IgD-negative memory B cell (primary cell): Measurements from ENCODE around the gene ARHGEF4. TPM values are rescaled to one million over a fixed set of nuclear protein-coding genes. Genes with fewer than 3 reads are reported as not detected.
A peak's percentile ranks its signal among the peaks of the same experiment; 100 is the strongest.
"Not testable (repeated sequence)": the region's sequence is repeated elsewhere in the genome, so short reads cannot be mapped to it uniquely, and the experiment has no call there.

Experiments used
- H3K27ac Mint-ChIP-seq, 3 donors: one replicate each; pipeline ENCODE4 v1.8.0; 2020 to 2022; ENCODE audit warnings: mild to moderate bottlenecking in 3 of 3, mixed read lengths in 3 of 3, moderate library complexity in 1 of 3
- H3K27me3 Mint-ChIP-seq: one replicate; pipeline ENCODE4 v1.8.0; 2021; ENCODE audit warnings: mixed read lengths
- H3K36me3 Mint-ChIP-seq: one replicate; pipeline ENCODE4 v1.8.0; 2020; ENCODE audit warnings: mild to moderate bottlenecking, mixed read lengths
- H3K4me1 Mint-ChIP-seq, 3 donors: one replicate each; pipeline ENCODE4 v1.8.0; 2020 to 2022; ENCODE audit warnings: mixed read lengths in 3 of 3, mild to moderate bottlenecking in 1 of 3
- H3K4me3 Mint-ChIP-seq, 4 donors: one replicate each; pipeline ENCODE4 v1.8.0; 2020 to 2022; ENCODE audit warnings: mild to moderate bottlenecking in 4 of 4, mixed read lengths in 4 of 4, moderate library complexity in 3 of 4
- H3K9me3 Mint-ChIP-seq, 3 donors: one replicate each; pipeline ENCODE4 v1.8.0; 2020 to 2021; ENCODE audit warnings: mixed read lengths in 3 of 3, mild to moderate bottlenecking in 1 of 3
- polyA plus RNA-seq: library from polyadenylated mRNA; unstranded; fragments of 300-500 nt; fragmentation: Illumina TruSeq; gene quantifications from one replicate; pipeline ENCODE4 v1.2.3, GENCODE V29; 2021

Gene ARHGEF4
- polyA plus RNA-seq, 1 donor from 2014 or later, result 0.24 TPM

GRCh38 chr2:131077182-131077846, 240.6 kb downstream of the ARHGEF4 start:
- no peaks in the 10 kb centered on the region for H3K9me3 Mint-ChIP-seq
- H3K27me3 Mint-ChIP-seq, result no peaks in the 10 kb centered on the region
- H3K4me1 Mint-ChIP-seq, result peaks cover 8 to 12% (median 11%) of the 10 kb centered on the region in 3 donors
- H3K27ac Mint-ChIP-seq, result no peak overlapping the region
- H3K4me3 Mint-ChIP-seq, result no peak overlapping the region
- H3K36me3 Mint-ChIP-seq, result peaks cover 5% of the 10 kb centered on the region

GRCh38 chr2:131077966-131078365, 241.3 kb downstream of the ARHGEF4 start:
- H3K4me3 Mint-ChIP-seq, result no peak overlapping the region

DNA sequence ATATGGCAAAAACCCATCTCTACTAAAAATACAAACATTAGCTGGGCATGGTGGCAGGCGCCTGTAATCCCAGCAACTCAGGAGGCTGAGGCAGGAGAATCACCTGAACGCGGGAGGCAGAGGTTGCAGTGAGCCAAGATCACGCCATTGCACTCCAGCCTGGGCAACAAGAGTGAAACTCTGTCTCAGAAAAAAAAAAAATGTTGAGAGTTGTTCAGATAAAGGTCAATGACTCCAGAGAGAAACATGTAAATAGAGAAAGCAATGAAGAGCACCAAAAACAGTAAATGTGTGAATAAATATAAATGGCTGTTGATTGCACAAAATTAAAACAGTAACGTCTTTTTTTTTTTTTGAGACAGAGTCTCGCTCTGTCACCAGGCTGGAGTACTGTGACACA, 243.2 kb downstream of the ARHGEF4 start:
- peaks cover 12 to 17% (median 12%) of the 10 kb centered on the region in 3 donors for H3K4me1 Mint-ChIP-seq
- H3K27ac Mint-ChIP-seq, H3K4me3 Mint-ChIP-seq, H3K36me3 Mint-ChIP-seq, H3K9me3 Mint-ChIP-seq, H3K27me3 Mint-ChIP-seq: not testable (repeated sequence)

More at GRCh38 chr2:131077966-131078365, 241.3 kb downstream of the ARHGEF4 start:
- no peaks in the 10 kb centered on the region for H3K9me3 Mint-ChIP-seq
- H3K4me1 Mint-ChIP-seq, result peaks cover 8 to 17% (median 14%) of the 10 kb centered on the region in 3 donors
- H3K36me3 Mint-ChIP-seq, result peaks cover 5% of the 10 kb centered on the region
- H3K27ac Mint-ChIP-seq, result no peak overlapping the region
- H3K27me3 Mint-ChIP-seq, result no peaks in the 10 kb centered on the region

- Mint-ChIP-seq H3K27me3 (no peaks in the 10 kb centered on the region), H3K36me3 (peaks cover 5% of the 10 kb centered on the region), H3K27ac (peak overlapping the region in 1 of 3 donors; percentile 28), H3K4me1 (peaks cover 12 to 30% (median 22%) of the 10 kb centered on the region in 3 donors), H3K4me3 (no peak overlapping the region), H3K9me3 (no peaks in the 10 kb centered on the region)
Observed at GRCh38 chr2:131081190-131081589, 244.5 kb downstream of the ARHGEF4 start.

DNA sequence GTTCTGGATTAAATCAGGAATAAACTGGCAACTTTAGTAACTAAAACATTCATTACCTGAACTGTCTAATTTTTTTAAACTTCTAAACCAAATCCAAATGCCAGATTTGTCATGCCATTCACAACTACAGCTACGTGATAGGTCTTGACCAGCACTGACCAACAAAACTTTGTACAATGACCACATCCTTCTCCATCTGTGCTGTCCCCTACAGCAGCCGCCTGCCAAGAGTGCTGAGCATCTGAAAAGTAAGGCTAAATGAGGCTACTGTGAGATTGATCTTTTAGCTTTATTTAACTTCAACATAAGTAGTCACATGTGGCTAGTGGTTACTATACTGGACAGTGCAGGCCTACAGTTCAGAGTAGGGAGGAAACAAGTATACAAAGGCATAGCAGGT, 248.9 kb downstream of the ARHGEF4 start:
- no peaks in the 10 kb centered on the region for H3K9me3 Mint-ChIP-seq
- H3K36me3 Mint-ChIP-seq, result peaks cover 7% of the 10 kb centered on the region
- peak overlapping the region in 1 of 3 donors; percentile 43 for H3K27ac Mint-ChIP-seq
- H3K4me3 Mint-ChIP-seq, result no peak overlapping the region
- peaks cover 14 to 38% (median 28%) of the 10 kb centered on the region in 3 donors for H3K4me1 Mint-ChIP-seq
- no peaks in the 10 kb centered on the region for H3K27me3 Mint-ChIP-seq

GRCh38 chr2:131092458-131093005, 255.8 kb downstream of the ARHGEF4 start:
- peak overlapping the region in 2 of 3 donors; percentile 88 to 90 for H3K27ac Mint-ChIP-seq
- peaks cover 9 to 19% (median 16%) of the 10 kb centered on the region in 3 donors for H3K4me1 Mint-ChIP-seq
- peak overlapping the region; percentile 84 to 97 (median 88) for H3K4me3 Mint-ChIP-seq

GRCh38 chr2:131093006-131093695, 256.4 kb downstream of the ARHGEF4 start, which contains the start of gene FAM168B:
TSS of gene FAM168B (minus strand) at chr2:131093460. CDS start at chr2:131082646, 10,814 bp downstream.
- Mint-ChIP-seq H3K9me3 (no peaks in the 10 kb centered on the region), H3K27me3 (no peaks in the 10 kb centered on the region), H3K4me3 (peak within 1 kb of the TSS; percentile 94 to 97 (median 95)), H3K4me1 (peaks cover 9 to 19% (median 13%) of the 10 kb centered on the region in 3 donors), H3K36me3 (peaks cover 3% of the 10 kb centered on the region), H3K27ac (peak within 1 kb of the TSS; percentile 92 to 97 (median 93))

More at GRCh38 chr2:131092458-131093005, 255.8 kb downstream of the ARHGEF4 start:
- Mint-ChIP-seq H3K9me3 (no peaks in the 10 kb centered on the region), H3K36me3 (peaks cover 3% of the 10 kb centered on the region), H3K27me3 (no peaks in the 10 kb centered on the region)

DNA sequence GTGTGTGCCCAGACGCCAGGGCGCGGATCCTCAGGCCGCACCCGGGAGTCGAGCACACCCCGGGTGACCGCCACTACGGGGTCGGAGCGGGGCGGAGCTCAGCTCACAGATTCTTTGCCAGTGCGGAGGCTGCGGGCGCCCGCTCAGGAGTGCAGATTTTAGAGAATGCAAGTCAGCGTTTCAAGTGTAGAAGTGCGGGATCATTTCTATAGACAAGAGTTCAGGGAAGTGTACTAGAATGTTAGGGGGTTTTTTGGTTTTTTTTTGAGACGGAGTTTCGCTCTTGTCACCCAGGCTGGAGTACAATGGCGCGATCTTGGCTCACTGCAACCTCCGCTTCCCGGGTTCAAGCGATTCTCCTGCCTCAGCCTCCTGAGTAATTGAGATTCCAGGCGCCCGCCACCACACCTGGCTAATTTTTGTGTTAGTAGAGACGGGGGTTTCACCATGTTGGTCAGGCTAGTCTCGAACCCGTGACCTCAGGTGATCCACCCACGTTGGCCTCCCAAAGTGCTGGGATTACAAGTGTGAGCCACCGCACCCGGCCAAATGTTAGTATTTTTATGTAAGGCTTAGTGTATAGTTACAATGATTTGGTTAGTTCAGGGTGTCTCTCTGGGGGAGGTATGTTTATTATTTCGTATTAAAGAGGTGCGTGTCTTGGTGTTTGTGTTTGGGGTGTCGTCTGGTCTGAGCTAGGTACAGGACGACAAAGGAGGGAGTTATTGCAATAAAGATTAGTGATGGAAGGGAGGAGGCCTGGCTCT, 257.2 kb downstream of the ARHGEF4 start:
- no peaks in the 10 kb centered on the region for H3K27me3 Mint-ChIP-seq
- H3K27ac Mint-ChIP-seq, result peak overlapping the region; percentile 92 to 97 (median 93)
- H3K4me3 Mint-ChIP-seq, result peak overlapping the region; percentile 94 to 97 (median 95)
- H3K4me1 Mint-ChIP-seq, result peaks cover 7 to 14% (median 11%) of the 10 kb centered on the region in 3 donors
- peaks cover 1% of the 10 kb centered on the region for H3K36me3 Mint-ChIP-seq
- no peaks in the 10 kb centered on the region for H3K9me3 Mint-ChIP-seq

DNA sequence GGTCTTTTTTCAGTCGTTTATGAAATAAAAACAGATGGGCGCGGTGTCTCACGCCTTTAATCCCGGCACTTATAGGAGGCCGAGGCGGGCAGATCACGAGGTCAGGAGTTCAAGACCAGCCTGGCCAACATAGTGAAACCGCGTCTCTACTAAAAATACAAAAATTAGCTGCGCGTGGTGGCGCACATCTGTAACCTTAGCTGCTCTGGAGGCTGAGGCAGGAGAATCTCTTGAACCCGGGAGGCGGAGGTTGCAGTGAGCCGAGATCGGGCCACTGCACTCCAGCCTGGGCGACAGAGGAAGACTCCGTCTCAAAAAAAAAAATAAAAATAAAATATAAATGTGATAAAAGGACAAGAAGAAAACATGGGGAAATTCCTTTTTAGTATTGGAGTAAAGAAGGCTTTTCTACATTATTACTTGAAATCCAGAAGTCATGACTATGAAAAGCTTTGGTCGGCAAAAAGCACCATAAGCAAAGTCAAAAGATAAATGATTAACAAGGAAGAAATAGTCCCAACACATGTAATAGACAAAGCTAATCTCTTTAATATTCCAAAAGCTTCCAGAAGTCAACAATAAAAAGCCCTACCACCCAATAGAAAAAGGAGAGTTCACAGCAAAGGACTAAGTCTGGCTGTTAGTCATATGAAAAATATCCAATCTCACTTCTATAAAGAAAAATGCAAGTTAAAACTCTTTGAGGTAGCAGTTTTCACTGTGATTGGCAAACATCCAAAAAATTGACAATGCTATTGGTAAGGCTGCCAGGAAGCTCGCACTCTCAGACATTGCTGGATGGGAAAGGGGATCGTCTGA, 258.0 kb downstream of the ARHGEF4 start:
- peaks cover 3 to 14% (median 11%) of the 10 kb centered on the region in 3 donors for H3K4me1 Mint-ChIP-seq
- peaks cover 1% of the 10 kb centered on the region for H3K36me3 Mint-ChIP-seq
- no peaks in the 10 kb centered on the region for H3K27me3 Mint-ChIP-seq

More for the DNA sequence above, 258.0 kb downstream of the ARHGEF4 start:
- Mint-ChIP-seq H3K27ac (peak overlapping the region in 2 of 3 donors; percentile 92 to 93), H3K4me3 (peak overlapping the region; percentile 94 to 97 (median 95)), H3K9me3 (no peaks in the 10 kb centered on the region)

Other genes starting within 250 kb of the ARHGEF4 start
- gene CFC1, start 237.3 kb upstream of the ARHGEF4 start, polyA plus RNA-seq, result not detected
- not detected for gene POTEJ, start 225.5 kb upstream of the ARHGEF4 start, polyA plus RNA-seq
- gene GPR148, start 107.8 kb upstream of the ARHGEF4 start, polyA plus RNA-seq, result not detected
- not detected for gene AMER3, start 81.4 kb upstream of the ARHGEF4 start, polyA plus RNA-seq